Measurements from ENCODE around the gene PAK6. TPM values are rescaled to one million over a fixed set of nuclear protein-coding genes. Genes with fewer than 3 reads are reported as not detected.

Gene PAK6
- total RNA-seq, 1 experiment from 2014 or later, result 30.4 TPM

GRCh38 chr15:40300367-40300766 is 61.5 kb downstream of the PAK6 start:
- Histone ChIP-seq H4K20me1 (ENCODE audit: low read length) (no peaks in the 10 kb centered on the region), H2AFZ (ENCODE audit: low read length) (no peak overlapping the region), H3K9me3 (ENCODE audit: low read length) (no peaks in the 10 kb centered on the region), H3K4me1 (ENCODE audit: insufficient read depth, low read length) (no peaks in the 10 kb centered on the region), H3K4me2 (ENCODE audit: low read length) (no peak overlapping the region), H3K36me3 (ENCODE audit: low read depth, low read length) (no peaks in the 10 kb centered on the region), H3K27ac (ENCODE audit: low read length) (no peak overlapping the region), H3F3A (ENCODE audit: low read length, unreplicated experiment) (no peaks in the 10 kb centered on the region), H3K9me2 (replicated peaks; ENCODE audit: low read length) (no peaks in the 10 kb centered on the region), H3K79me2 (ENCODE audit: low read length) (no peaks in the 10 kb centered on the region), H3K27me3 (ENCODE audit: low read length) (no peaks in the 10 kb centered on the region), H3K4me3 (ENCODE audit: low read length) (no peak overlapping the region), H3K9ac (ENCODE audit: low read length) (no peak overlapping the region)
- CTCF ChIA-PET, result interaction anchor here (1.1 kb wide), 1 partner anchor 21 kb away, joined by 3 read pairs; no protein-coding TSS in a partner anchor
- no peak for ATAC-seq
- BruUV-seq (replicated peaks), result no TSS peak
- TF ChIP-seq EZH2phosphoT487 (IDR thresholded peaks at IDR 0.05; ENCODE audit: borderline replicate concordance, low read length), result no peak
- POLR2A ChIA-PET (ENCODE audit: unreplicated experiment), result no interaction called here
- no peak for DNase-seq
- intact Hi-C loops (cut with micrococcal nuclease), result no loop called here

DNA sequence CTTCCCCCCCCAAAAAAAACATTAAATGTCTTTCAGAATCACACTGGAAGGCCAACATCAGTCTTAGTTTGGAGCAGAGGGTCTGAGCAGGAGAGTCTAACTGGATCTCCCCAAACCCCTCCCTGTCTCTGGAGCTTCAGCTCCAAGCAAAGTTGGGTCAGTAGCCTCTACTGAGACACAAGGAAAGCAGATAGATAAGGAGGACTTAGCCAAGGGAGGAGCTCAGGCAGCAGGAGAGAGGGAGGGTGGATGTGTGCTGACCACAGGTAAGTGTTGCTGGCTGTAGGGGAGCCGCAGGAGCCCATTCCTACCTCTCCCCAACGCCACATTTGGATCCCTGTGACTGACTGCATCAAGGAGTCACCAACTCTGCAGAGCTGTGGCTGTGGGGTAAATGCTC is 61.9 kb downstream of the PAK6 start:
- H3K4me3 ChIP-seq (ENCODE audit: low read length), result no peak overlapping the region
- ChIA-PET POLR2A (ENCODE audit: unreplicated experiment) (no interaction called here), CTCF (interaction anchor here (1.1 kb wide), 1 partner anchor 22 kb away, joined by 3 read pairs; no protein-coding TSS in a partner anchor)
- no peaks in the 10 kb centered on the region for H3K9me3 ChIP-seq (ENCODE audit: low read length)
- ATAC-seq (no peak), DNase-seq (no peak)
- intact Hi-C loops (cut with micrococcal nuclease), result no loop called here
- H3K4me1 ChIP-seq (ENCODE audit: insufficient read depth, low read length), result no peaks in the 10 kb centered on the region
- H3K27me3 ChIP-seq (ENCODE audit: low read length), result no peaks in the 10 kb centered on the region
- H3K4me2 ChIP-seq (ENCODE audit: low read length), result no peak overlapping the region
- BruUV-seq (replicated peaks), result no TSS peak
- no peaks in the 10 kb centered on the region for H3K36me3 ChIP-seq (ENCODE audit: low read depth, low read length)
- H3K9me2 ChIP-seq (replicated peaks; ENCODE audit: low read length), result no peaks in the 10 kb centered on the region
- TF ChIP-seq CTCF (conservative IDR thresholded peaks at IDR 0.05; ENCODE audit: low read depth, low read length) (no peak), EZH2 (IDR thresholded peaks at IDR 0.05; ENCODE audit: low read length, unreplicated experiment) (no peak), EZH2phosphoT487 (IDR thresholded peaks at IDR 0.05; ENCODE audit: borderline replicate concordance, low read length) (no peak)
- H3K27ac ChIP-seq (ENCODE audit: low read length), result no peak overlapping the region
- no peaks in the 10 kb centered on the region for H3K79me2 ChIP-seq (ENCODE audit: low read length)
- no peaks in the 10 kb centered on the region for H4K20me1 ChIP-seq (ENCODE audit: low read length)
- no peak overlapping the region for H2AFZ ChIP-seq (ENCODE audit: low read length)
- no peaks in the 10 kb centered on the region for H3F3A ChIP-seq (ENCODE audit: low read length, unreplicated experiment)
- no peak overlapping the region for H3K9ac ChIP-seq (ENCODE audit: low read length)

- H3K27me3 ChIP-seq (ENCODE audit: low read length), result no peaks in the 10 kb centered on the region
- CTCF ChIA-PET, result interaction anchor here (0.6 to 1.1 kb wide), 2 partner anchors 9 to 22 kb away, joined by 3 to 5 read pairs; no protein-coding TSS in a partner anchor
- no peak for ATAC-seq
Observed at GRCh38 chr15:40301467-40302179, 62.8 kb downstream of the PAK6 start.

More at GRCh38 chr15:40301467-40302179, 62.8 kb downstream of the PAK6 start:
- POLR2A ChIA-PET (ENCODE audit: unreplicated experiment), result no interaction called here
- Histone ChIP-seq H3K4me3 (ENCODE audit: low read length) (no peak overlapping the region), H3K4me1 (ENCODE audit: insufficient read depth, low read length) (no peaks in the 10 kb centered on the region), H3K36me3 (ENCODE audit: low read depth, low read length) (no peaks in the 10 kb centered on the region), H3K79me2 (ENCODE audit: low read length) (no peaks in the 10 kb centered on the region), H3F3A (ENCODE audit: low read length, unreplicated experiment) (no peaks in the 10 kb centered on the region), H3K9me3 (ENCODE audit: low read length) (no peaks in the 10 kb centered on the region), H3K4me2 (ENCODE audit: low read length) (no peak overlapping the region), H4K20me1 (ENCODE audit: low read length) (no peaks in the 10 kb centered on the region), H3K27ac (ENCODE audit: low read length) (no peak overlapping the region), H3K9ac (ENCODE audit: low read length) (no peak overlapping the region), H2AFZ (ENCODE audit: low read length) (no peak overlapping the region), H3K9me2 (replicated peaks; ENCODE audit: low read length) (no peaks in the 10 kb centered on the region)
- no peak for TF ChIP-seq EZH2 (IDR thresholded peaks at IDR 0.05; ENCODE audit: low read length, unreplicated experiment)
- TF ChIP-seq CTCF (conservative IDR thresholded peaks at IDR 0.05; ENCODE audit: low read depth, low read length), result no peak
- no TSS peak for BruUV-seq (replicated peaks)
- intact Hi-C loops (cut with micrococcal nuclease), result no loop called here
- no peak for DNase-seq
